Measurements from ENCODE around the gene KCTD19.

KCTD19 gene

DNA sequence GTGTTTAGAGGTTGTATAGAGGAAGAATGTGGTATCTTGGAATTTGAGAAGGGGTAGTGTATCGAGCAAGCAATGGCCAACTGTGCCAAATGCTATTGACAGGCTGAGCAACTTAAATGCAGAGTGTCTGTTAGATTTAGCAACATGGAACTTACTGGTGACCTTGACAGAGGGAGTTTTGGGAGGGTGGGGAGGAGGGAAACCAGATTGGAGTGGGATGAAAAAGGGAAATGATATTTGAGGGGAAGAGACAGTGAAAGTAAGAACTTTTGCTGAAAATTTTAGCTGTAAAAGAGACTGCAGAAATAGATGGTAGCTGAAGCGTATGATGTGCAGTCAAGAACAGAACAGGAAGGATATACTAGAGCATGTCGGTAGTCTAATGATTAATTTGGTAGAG is 1.2 kb upstream of the KCTD19 start:
- Histone ChIP-seq H3K9ac (ENCODE audit: low read depth in 1 of 2, low read length in 2 of 2) (no peak overlapping the region), H3K27me3 (ENCODE audit: control insufficient read depth in 2 of 2, insufficient read depth in 2 of 2, low read length in 2 of 2) (no peaks in the 10 kb centered on the region), H3K4me1 (ENCODE audit: control insufficient read depth in 2 of 2, insufficient read depth in 2 of 2, low read length in 2 of 2) (peaks cover 4 to 7% of the 10 kb centered on the region in 2 donors), H3K4me3 (ENCODE audit: low read length in 2 of 2) (no peak overlapping the region), H3K36me3 (ENCODE audit: control insufficient read depth in 2 of 2, insufficient read depth in 2 of 2, low read length in 2 of 2) (no peaks in the 10 kb centered on the region), H3K9me3 (ENCODE audit: control insufficient read depth in 2 of 2, low read length in 2 of 2) (no peaks in the 10 kb centered on the region), H3K27ac (ENCODE audit: low read depth in 2 of 2, low read length in 2 of 2) (no peak overlapping the region)

DNA sequence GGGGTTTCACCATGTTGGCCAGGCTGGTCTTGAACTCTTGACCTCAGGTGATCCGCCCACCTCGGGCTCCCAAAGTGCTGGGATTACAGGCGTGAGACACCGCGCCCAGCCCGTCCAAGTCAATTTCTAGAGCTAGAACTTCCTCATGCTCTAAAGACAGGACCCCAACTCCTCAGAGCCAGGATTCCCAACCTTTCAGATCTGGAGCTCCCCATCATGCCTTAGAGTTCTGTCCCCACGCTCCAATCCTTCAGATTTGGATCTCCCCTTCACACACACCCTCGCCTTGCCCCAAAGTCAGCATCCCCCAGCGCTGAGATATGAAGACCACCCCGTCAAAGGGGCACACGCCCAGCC is 448 bp downstream of the KCTD19 start:
- H3K4me3 ChIP-seq (ENCODE audit: low read length in 2 of 2): peak overlapping the region; percentile 25 to 64
- H3K36me3 ChIP-seq (ENCODE audit: control insufficient read depth in 2 of 2, insufficient read depth in 2 of 2, low read length in 2 of 2): no peaks in the 10 kb centered on the region
- peaks cover 4 to 7% of the 10 kb centered on the region in 2 donors for H3K4me1 ChIP-seq (ENCODE audit: control insufficient read depth in 2 of 2, insufficient read depth in 2 of 2, low read length in 2 of 2)
- peak overlapping the region in 1 of 2 donors; percentile 9 for H3K9ac ChIP-seq (ENCODE audit: low read depth in 1 of 2, low read length in 2 of 2)
- H3K9me3 ChIP-seq (ENCODE audit: control insufficient read depth in 2 of 2, low read length in 2 of 2): no peaks in the 10 kb centered on the region
- no peak overlapping the region for H3K27ac ChIP-seq (ENCODE audit: low read depth in 2 of 2, low read length in 2 of 2)
- H3K27me3 ChIP-seq (ENCODE audit: control insufficient read depth in 2 of 2, insufficient read depth in 2 of 2, low read length in 2 of 2): no peaks in the 10 kb centered on the region

DNA sequence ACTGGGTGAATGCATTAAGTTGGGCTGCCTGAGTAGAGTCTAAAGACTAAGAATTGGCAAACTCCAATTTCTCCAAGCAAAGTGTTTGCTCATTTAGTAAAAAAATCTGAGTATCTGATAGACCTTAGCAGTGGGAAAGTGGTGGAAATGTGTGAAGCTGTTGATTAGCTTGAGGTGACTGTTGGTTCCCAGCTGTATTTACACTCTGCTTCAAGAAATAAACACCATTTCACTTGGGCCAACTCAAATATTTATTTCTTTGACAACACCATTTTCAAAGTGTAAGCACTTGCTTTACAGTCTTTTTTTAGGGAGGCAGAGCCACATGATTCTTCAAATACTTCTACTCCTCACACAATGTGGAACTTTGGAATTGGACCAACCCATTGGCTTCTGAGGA is 8.7 kb downstream of the KCTD19 start:
- Histone ChIP-seq H3K27me3 (ENCODE audit: control insufficient read depth in 2 of 2, insufficient read depth in 2 of 2, low read length in 2 of 2) (peaks cover 2% of the 10 kb centered on the region in 2 donors), H3K27ac (ENCODE audit: low read depth in 2 of 2, low read length in 2 of 2) (no peak overlapping the region), H3K4me3 (ENCODE audit: low read length in 2 of 2) (no peak overlapping the region), H3K9me3 (ENCODE audit: control insufficient read depth in 2 of 2, low read length in 2 of 2) (no peaks in the 10 kb centered on the region), H3K36me3 (ENCODE audit: control insufficient read depth in 2 of 2, insufficient read depth in 2 of 2, low read length in 2 of 2) (no peaks in the 10 kb centered on the region), H3K4me1 (ENCODE audit: control insufficient read depth in 2 of 2, insufficient read depth in 2 of 2, low read length in 2 of 2) (no peaks in the 10 kb centered on the region), H3K9ac (ENCODE audit: low read depth in 1 of 2, low read length in 2 of 2) (no peak overlapping the region)

DNA sequence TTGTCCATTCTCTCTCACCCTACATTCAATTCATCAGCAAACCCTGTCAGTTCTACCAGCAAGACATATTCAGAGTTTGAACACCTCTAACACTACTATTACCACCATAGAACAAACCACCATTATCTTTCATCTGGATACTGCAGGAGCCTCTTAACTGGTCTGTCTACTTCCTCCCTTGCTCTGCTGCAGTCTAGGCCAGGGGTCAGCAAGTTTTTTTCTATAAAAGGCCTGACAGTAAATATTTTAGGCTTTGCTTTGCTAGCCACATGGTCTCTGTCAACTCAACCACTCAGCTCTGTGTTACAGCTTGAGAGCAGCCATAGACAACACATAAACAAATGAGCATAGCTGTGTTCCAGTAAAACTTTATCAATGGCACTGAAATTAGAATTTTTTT is 13.8 kb downstream of the KCTD19 start:
- Histone ChIP-seq H3K36me3 (ENCODE audit: control insufficient read depth in 2 of 2, insufficient read depth in 2 of 2, low read length in 2 of 2) (no peaks in the 10 kb centered on the region), H3K4me3 (ENCODE audit: low read length in 2 of 2) (no peak overlapping the region), H3K27ac (ENCODE audit: low read depth in 2 of 2, low read length in 2 of 2) (peak overlapping the region; percentile 54 to 66), H3K4me1 (ENCODE audit: control insufficient read depth in 2 of 2, insufficient read depth in 2 of 2, low read length in 2 of 2) (peaks cover 0 to 5% of the 10 kb centered on the region in 2 donors), H3K9me3 (ENCODE audit: control insufficient read depth in 2 of 2, low read length in 2 of 2) (no peaks in the 10 kb centered on the region), H3K9ac (ENCODE audit: low read depth in 1 of 2, low read length in 2 of 2) (no peak overlapping the region), H3K27me3 (ENCODE audit: control insufficient read depth in 2 of 2, insufficient read depth in 2 of 2, low read length in 2 of 2) (peaks cover 0 to 2% of the 10 kb centered on the region in 2 donors)

DNA sequence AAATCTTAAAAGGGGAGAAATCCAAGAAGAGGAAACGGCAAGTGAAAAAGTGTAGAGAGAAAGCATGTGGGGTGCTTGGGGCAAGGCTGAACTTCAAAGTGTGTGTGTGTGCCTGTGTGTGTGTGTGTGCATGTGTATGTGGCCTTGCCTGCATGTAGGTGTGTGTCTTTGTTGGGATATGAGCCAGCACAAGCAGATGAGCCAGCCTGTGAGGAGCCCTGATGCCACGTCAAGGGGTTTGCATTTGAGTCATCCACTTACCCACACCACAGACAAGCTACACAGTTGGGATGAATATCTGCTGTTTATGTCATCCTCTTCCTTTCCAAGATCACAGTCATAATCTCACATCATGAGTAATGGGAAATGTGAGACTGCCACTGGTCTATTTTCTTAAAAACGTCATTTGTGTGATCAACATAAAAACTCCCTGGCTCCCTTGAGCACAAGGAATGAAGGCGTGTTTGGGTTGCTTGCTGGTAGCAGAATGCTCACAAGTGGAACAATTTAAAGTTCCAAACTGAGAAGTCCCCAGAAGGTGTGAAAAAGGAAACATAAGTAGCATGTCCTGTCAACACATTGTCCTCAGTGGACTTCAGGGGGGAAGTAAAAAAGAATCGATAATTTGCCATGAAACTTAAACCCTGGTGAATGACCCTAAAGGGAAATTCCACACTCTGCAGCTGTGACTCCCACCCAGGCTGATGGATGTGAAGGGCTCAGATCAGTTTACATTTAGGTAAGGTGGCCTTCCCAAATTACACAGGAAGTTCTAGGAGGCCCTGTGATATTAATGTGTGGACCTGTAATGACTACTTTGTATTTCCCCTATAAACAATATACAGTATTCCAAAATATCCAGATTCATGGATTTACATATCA is 14.7 kb downstream of the KCTD19 start:
- Histone ChIP-seq H3K27ac (ENCODE audit: low read depth in 2 of 2, low read length in 2 of 2) (peak overlapping the region; percentile 66 to 70), H3K4me1 (ENCODE audit: control insufficient read depth in 2 of 2, insufficient read depth in 2 of 2, low read length in 2 of 2) (peaks cover 0 to 5% of the 10 kb centered on the region in 2 donors), H3K4me3 (ENCODE audit: low read length in 2 of 2) (no peak overlapping the region), H3K9ac (ENCODE audit: low read depth in 1 of 2, low read length in 2 of 2) (no peak overlapping the region), H3K36me3 (ENCODE audit: control insufficient read depth in 2 of 2, insufficient read depth in 2 of 2, low read length in 2 of 2) (no peaks in the 10 kb centered on the region), H3K9me3 (ENCODE audit: control insufficient read depth in 2 of 2, low read length in 2 of 2) (no peaks in the 10 kb centered on the region), H3K27me3 (ENCODE audit: control insufficient read depth in 2 of 2, insufficient read depth in 2 of 2, low read length in 2 of 2) (no peaks in the 10 kb centered on the region)

DNA sequence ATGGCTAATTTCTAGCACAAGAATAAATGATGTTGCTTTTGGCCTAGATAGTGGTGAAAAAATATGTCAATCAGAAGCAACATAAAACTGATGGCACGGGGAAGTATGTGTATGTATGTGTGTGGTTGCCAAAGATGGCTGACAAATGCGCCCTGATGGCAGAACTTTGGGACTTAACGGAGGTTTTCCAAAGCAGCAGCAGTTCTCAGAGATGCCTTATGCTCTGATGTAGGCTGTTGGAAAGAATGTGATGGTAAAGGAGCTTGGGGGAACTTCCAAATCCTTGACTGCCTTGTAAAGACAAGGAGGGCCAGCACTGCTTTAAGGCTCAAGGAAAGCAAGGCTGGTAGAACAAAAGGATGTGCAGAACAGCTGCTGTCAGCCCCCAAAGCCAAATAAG is 16.0 kb downstream of the KCTD19 start:
- Histone ChIP-seq H3K9ac (ENCODE audit: low read depth in 1 of 2, low read length in 2 of 2) (no peak overlapping the region), H3K27ac (ENCODE audit: low read depth in 2 of 2, low read length in 2 of 2) (no peak overlapping the region), H3K36me3 (ENCODE audit: control insufficient read depth in 2 of 2, insufficient read depth in 2 of 2, low read length in 2 of 2) (no peaks in the 10 kb centered on the region), H3K4me3 (ENCODE audit: low read length in 2 of 2) (no peak overlapping the region), H3K4me1 (ENCODE audit: control insufficient read depth in 2 of 2, insufficient read depth in 2 of 2, low read length in 2 of 2) (peaks cover 0 to 5% of the 10 kb centered on the region in 2 donors), H3K9me3 (ENCODE audit: control insufficient read depth in 2 of 2, low read length in 2 of 2) (no peaks in the 10 kb centered on the region), H3K27me3 (ENCODE audit: control insufficient read depth in 2 of 2, insufficient read depth in 2 of 2, low read length in 2 of 2) (no peaks in the 10 kb centered on the region)

DNA sequence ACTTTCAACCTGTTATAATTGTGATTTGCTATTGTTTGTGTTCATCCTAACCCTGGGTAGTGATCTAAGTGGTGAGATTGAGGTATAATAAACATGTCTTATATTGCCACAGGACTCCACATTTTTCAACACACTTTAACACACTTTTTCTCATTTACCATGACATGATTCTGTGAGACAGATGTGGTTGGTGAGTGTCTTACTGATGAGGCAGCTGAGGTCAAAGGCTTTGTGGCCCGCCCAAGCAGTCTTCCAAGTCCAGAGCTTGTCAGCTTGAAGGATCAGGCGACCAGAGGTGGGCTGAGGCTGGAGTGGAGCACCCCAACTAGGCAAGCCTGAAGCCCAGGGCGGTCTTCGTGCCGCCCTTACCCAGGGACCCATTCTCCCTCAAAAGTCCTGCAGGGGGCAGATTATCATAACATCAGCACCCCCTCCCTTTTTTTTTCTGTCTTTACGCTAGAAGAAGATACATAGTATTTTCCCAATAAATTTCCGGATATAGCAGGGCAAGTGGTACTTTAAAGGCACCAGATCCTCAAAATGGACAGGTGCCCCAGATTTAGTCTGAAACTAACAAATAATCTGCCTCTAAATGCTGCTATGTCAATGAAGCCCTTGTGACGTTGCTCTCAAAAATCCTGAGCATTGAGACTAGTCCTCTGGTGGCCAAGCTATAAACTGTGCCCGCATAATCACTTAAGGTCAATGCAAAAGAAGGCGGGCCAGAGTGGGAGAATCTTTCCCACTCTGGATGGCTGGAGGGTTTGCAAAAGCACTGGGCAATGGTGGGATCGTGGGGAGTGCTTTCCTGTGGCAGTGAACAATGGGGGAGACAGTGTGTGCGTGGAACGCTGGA is 21.1 kb downstream of the KCTD19 start:
- H3K27ac ChIP-seq (ENCODE audit: low read depth in 2 of 2, low read length in 2 of 2): no peak overlapping the region
- no peaks in the 10 kb centered on the region for H3K9me3 ChIP-seq (ENCODE audit: control insufficient read depth in 2 of 2, low read length in 2 of 2)
- no peaks in the 10 kb centered on the region for H3K27me3 ChIP-seq (ENCODE audit: control insufficient read depth in 2 of 2, insufficient read depth in 2 of 2, low read length in 2 of 2)
- no peaks in the 10 kb centered on the region for H3K4me1 ChIP-seq (ENCODE audit: control insufficient read depth in 2 of 2, insufficient read depth in 2 of 2, low read length in 2 of 2)
- no peaks in the 10 kb centered on the region for H3K36me3 ChIP-seq (ENCODE audit: control insufficient read depth in 2 of 2, insufficient read depth in 2 of 2, low read length in 2 of 2)
- no peak overlapping the region for H3K4me3 ChIP-seq (ENCODE audit: low read length in 2 of 2)
- no peak overlapping the region for H3K9ac ChIP-seq (ENCODE audit: low read depth in 1 of 2, low read length in 2 of 2)

DNA sequence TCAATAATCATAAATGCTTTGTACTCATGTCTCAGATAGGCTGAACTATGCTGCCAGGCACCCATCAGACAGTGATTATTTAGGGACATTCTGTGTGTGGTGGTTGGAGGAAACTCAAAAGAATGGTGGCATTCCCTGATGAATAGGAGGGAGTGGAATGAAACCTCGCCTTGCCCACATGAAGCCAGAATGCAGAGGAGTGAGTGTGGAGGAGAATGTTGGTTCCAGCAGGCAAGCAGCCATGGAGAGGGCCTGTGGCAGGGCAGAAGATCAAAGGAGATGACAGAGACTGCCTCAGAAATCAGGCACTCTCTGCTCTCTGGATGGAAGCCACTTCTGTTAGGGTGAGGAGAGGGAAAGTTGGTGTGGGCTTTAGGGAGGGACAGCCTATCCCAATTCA is 22.5 kb downstream of the KCTD19 start:
- H3K27ac ChIP-seq (ENCODE audit: low read depth in 2 of 2, low read length in 2 of 2): no peak overlapping the region
- no peaks in the 10 kb centered on the region for H3K4me1 ChIP-seq (ENCODE audit: control insufficient read depth in 2 of 2, insufficient read depth in 2 of 2, low read length in 2 of 2)
- H3K9ac ChIP-seq (ENCODE audit: low read depth in 1 of 2, low read length in 2 of 2): no peak overlapping the region
- no peaks in the 10 kb centered on the region for H3K36me3 ChIP-seq (ENCODE audit: control insufficient read depth in 2 of 2, insufficient read depth in 2 of 2, low read length in 2 of 2)
- H3K4me3 ChIP-seq (ENCODE audit: low read length in 2 of 2): no peak overlapping the region
- no peaks in the 10 kb centered on the region for H3K9me3 ChIP-seq (ENCODE audit: control insufficient read depth in 2 of 2, low read length in 2 of 2)
- no peaks in the 10 kb centered on the region for H3K27me3 ChIP-seq (ENCODE audit: control insufficient read depth in 2 of 2, insufficient read depth in 2 of 2, low read length in 2 of 2)

DNA sequence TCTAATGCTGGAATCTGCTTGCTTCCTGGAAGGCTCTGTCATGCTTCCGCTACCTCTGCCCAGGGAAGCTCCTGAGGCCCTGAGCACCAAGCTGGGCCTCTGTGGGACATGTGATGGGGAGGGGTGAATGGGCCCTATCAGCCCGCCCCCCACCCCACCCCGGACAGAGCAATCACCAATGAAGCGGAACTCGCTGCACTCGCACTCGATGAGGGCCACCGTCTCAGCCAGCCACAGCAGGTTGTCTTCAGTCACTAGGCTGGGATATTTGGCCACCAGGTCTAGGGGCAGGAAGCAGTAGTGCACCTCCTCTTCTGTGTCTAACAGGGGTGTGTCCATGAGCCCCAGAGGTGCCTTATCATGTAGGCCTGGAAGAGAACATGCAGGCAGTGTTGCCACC is 23.6 kb downstream of the KCTD19 start:
- Histone ChIP-seq H3K36me3 (ENCODE audit: control insufficient read depth in 2 of 2, insufficient read depth in 2 of 2, low read length in 2 of 2) (no peaks in the 10 kb centered on the region), H3K9me3 (ENCODE audit: control insufficient read depth in 2 of 2, low read length in 2 of 2) (no peaks in the 10 kb centered on the region), H3K27ac (ENCODE audit: low read depth in 2 of 2, low read length in 2 of 2) (no peak overlapping the region)

DNA sequence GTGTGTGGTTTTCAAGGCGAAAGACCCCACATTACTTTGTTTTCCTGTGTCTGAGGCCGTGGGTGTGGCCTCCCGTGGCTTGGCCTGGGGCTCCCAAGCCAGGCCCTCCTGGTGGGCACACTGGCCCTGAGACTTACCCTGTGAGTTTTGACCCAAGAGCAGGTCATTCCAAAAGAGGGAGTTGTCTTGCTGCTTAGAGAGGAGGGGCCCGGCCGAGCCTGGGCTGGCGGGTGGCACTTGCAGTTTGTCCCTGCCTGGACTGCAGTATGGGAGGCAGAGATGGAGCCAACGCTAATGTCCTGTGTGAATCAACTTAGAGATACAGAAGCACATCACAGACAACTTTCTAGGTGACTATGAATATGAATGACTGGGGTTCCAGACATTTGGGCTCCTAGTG is 24.5 kb downstream of the KCTD19 start:
- Histone ChIP-seq H3K4me1 (ENCODE audit: control insufficient read depth in 2 of 2, insufficient read depth in 2 of 2, low read length in 2 of 2) (no peaks in the 10 kb centered on the region), H3K27ac (ENCODE audit: low read depth in 2 of 2, low read length in 2 of 2) (no peak overlapping the region), H3K27me3 (ENCODE audit: control insufficient read depth in 2 of 2, insufficient read depth in 2 of 2, low read length in 2 of 2) (no peaks in the 10 kb centered on the region), H3K36me3 (ENCODE audit: control insufficient read depth in 2 of 2, insufficient read depth in 2 of 2, low read length in 2 of 2) (no peaks in the 10 kb centered on the region), H3K9ac (ENCODE audit: low read depth in 1 of 2, low read length in 2 of 2) (no peak overlapping the region), H3K4me3 (ENCODE audit: low read length in 2 of 2) (no peak overlapping the region), H3K9me3 (ENCODE audit: control insufficient read depth in 2 of 2, low read length in 2 of 2) (no peaks in the 10 kb centered on the region)

More for the DNA sequence above, 23.6 kb downstream of the KCTD19 start:
- Histone ChIP-seq H3K4me1 (ENCODE audit: control insufficient read depth in 2 of 2, insufficient read depth in 2 of 2, low read length in 2 of 2) (no peaks in the 10 kb centered on the region), H3K27me3 (ENCODE audit: control insufficient read depth in 2 of 2, insufficient read depth in 2 of 2, low read length in 2 of 2) (no peaks in the 10 kb centered on the region), H3K9ac (ENCODE audit: low read depth in 1 of 2, low read length in 2 of 2) (no peak overlapping the region), H3K4me3 (ENCODE audit: low read length in 2 of 2) (no peak overlapping the region)

Measured in mucosa of rectum (tissue), 2 donors.